HepG2 (cell line): ENCODE measurements around the gene KAT7.

ENCODE experiments used
- EED ChIP-seq: sonication (generic); formaldehyde crosslinking; IDR thresholded peaks from 2 replicates; pipeline ENCODE4 v1.5.0; 2020; ENCODE audit warnings: mild to moderate bottlenecking, missing genetic modification reagents
- KDM4B ChIP-seq: sonication (generic); formaldehyde crosslinking; IDR thresholded peaks from 2 replicates; pipeline ENCODE4 v1.4.0; 2020; ENCODE audit warnings: missing genetic modification reagents
- SETDB1 ChIP-seq: sonication (generic); formaldehyde crosslinking; IDR thresholded peaks from 2 replicates; pipeline ENCODE4 v1.5.1; 2020; ENCODE audit warnings: missing genetic modification reagents, mild to moderate bottlenecking, borderline replicate concordance
- TF ChIP-seq, protein P1 (sequence below): sonication (generic); formaldehyde crosslinking; IDR thresholded peaks from 2 replicates; pipeline ENCODE4 v1.5.0; 2020; ENCODE audit warnings: mild to moderate bottlenecking, missing genetic modification reagents, moderate library complexity

DNA sequence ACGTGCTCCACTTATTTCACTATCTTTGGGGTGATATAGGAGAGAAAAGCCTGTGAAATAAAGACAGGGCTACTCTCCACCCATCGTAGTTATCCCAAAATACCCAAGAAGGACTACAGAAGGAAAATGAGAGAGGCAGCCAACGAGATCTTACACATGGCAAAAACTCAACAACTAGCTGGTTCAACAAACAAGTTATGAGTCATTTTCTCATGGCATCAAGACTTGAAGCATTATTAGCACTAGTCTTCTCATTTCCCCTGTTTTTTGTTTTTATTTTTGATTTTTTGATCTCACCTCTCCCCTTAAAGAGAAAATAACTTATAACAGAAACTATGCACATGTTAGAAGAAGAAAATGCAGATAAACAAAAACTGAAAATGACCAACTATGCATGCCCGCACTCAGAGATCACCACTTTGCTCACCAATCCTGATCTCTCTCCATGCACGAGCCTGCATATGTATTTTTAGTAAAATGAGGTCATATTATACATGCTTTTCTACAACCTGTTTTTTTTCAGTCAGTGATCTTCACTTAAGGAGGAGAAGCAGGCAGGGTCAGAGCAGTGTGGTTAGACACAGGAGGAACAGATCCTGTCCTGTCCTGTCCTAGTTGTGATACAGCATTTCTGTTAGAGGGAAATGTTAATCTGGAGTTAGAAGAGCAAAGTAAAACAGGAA lies 47.3 kb upstream of the KAT7 start:
- TF ChIP-seq EED = no peak
- TF ChIP-seq, protein P1, sequence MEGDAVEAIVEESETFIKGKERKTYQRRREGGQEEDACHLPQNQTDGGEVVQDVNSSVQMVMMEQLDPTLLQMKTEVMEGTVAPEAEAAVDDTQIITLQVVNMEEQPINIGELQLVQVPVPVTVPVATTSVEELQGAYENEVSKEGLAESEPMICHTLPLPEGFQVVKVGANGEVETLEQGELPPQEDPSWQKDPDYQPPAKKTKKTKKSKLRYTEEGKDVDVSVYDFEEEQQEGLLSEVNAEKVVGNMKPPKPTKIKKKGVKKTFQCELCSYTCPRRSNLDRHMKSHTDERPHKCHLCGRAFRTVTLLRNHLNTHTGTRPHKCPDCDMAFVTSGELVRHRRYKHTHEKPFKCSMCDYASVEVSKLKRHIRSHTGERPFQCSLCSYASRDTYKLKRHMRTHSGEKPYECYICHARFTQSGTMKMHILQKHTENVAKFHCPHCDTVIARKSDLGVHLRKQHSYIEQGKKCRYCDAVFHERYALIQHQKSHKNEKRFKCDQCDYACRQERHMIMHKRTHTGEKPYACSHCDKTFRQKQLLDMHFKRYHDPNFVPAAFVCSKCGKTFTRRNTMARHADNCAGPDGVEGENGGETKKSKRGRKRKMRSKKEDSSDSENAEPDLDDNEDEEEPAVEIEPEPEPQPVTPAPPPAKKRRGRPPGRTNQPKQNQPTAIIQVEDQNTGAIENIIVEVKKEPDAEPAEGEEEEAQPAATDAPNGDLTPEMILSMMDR = no peak
- no peak for TF ChIP-seq KDM4B (CRISPR knock-in tag)
- TF ChIP-seq SETDB1 (CRISPR knock-in tag) = no peak
